Subcutaneous adipose tissue (tissue), 4 donors: ENCODE data around the gene ATF5. TPM values are rescaled to one million over a fixed set of nuclear protein-coding genes. Genes with fewer than 3 reads are reported as not detected.

Experiments
- CTCF ChIP-seq: fragments of 450-650 bp; IDR thresholded peaks from one replicate; pipeline ENCODE4 v1.5.1; 2016; ENCODE audit warnings: low read depth, mild to moderate bottlenecking, control low read depth, antibody characterized with exemption, moderate library complexity
- total RNA-seq, 4 donors: library from RNA; depleted of rRNA; stranded (reverse); fragments of >200 nt; gene quantifications; one replicate each; pipeline ENCODE4 v1.1.0, GENCODE V29; 2016

The ATF5 gene
- total RNA-seq, 4 donors from 2014 or later, result 10.9 to 41.6 (median 17.6) TPM

- TF ChIP-seq CTCF, result no peak
These were observed 45.9 kb upstream of the ATF5 start for GRCh38 chr19:49883094-49883493.

GRCh38 chr19:49884109-49884508, 44.9 kb upstream of the ATF5 start:
- no peak for TF ChIP-seq CTCF

GRCh38 chr19:49884760-49885159, 44.2 kb upstream of the ATF5 start:
- TF ChIP-seq CTCF, result no peak

- TF ChIP-seq CTCF, result no peak
These were observed 41.9 kb upstream of the ATF5 start for GRCh38 chr19:49887037-49887664.

- no peak for TF ChIP-seq CTCF
These were observed 41.1 kb upstream of the ATF5 start for GRCh38 chr19:49887665-49888509.

GRCh38 chr19:49888510-49888824, 40.5 kb upstream of the ATF5 start:
- TF ChIP-seq CTCF, result no peak

- TF ChIP-seq CTCF, result no peak
These were observed 39.8 kb upstream of the ATF5 start for GRCh38 chr19:49889038-49889686.
